ENCODE results near the gene SNRNP70.

DNA sequence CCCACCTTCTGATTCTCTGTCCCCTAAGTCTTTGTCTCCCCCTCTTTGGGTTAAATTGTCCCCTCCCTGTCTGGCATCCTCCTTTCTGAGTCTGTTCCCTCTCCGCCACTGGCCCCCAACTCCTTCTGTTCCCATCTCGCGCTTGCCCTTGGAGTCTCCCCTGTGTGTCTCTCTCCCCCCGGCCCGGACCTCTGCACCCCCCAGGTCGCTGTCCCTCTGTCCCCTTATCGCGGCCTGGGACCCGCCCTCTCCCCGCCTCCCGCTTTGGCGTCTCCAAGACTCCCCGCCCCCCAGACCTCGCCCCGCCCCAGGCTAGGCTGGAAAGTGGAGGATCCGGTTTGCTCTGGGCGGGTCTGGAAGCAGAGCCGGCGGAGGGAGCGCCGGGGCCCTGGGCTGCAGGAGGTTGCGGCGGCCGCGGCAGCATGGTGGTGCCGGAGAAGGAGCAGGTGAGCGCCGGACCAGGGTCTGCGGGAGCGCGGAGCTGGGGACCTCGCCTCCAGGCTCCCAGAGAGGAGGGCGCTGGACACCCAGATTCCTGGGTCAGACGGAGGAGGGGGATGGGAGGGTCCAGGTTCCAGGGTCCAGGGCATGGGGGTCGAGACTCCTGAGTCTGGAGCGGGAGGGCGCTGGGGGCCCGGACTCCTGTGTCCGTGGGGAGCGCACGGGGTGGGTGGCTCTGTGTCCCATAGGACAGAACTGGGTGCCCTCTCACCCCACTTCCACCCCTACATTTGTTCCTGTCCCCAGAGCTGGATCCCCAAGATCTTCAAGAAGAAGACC is 72.4 kb downstream of the SNRNP70 start, which contains the start of gene TRPM4:
- TF ChIP-seq, protein P1, sequence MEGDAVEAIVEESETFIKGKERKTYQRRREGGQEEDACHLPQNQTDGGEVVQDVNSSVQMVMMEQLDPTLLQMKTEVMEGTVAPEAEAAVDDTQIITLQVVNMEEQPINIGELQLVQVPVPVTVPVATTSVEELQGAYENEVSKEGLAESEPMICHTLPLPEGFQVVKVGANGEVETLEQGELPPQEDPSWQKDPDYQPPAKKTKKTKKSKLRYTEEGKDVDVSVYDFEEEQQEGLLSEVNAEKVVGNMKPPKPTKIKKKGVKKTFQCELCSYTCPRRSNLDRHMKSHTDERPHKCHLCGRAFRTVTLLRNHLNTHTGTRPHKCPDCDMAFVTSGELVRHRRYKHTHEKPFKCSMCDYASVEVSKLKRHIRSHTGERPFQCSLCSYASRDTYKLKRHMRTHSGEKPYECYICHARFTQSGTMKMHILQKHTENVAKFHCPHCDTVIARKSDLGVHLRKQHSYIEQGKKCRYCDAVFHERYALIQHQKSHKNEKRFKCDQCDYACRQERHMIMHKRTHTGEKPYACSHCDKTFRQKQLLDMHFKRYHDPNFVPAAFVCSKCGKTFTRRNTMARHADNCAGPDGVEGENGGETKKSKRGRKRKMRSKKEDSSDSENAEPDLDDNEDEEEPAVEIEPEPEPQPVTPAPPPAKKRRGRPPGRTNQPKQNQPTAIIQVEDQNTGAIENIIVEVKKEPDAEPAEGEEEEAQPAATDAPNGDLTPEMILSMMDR (IDR thresholded peaks at IDR 0.05): no peak
- TF ChIP-seq POLR2A (IDR thresholded peaks at IDR 0.05): peak; percentile 33
